Endothelial cell of umbilical vein (primary cell): ENCODE measurements around the gene MINDY4. TPM values are rescaled to one million over a fixed set of nuclear protein-coding genes. Genes with fewer than 3 reads are reported as not detected.

Experiments used
- BruUV-seq: library from RNA; stranded (reverse); fragments of 400-500 nt; replicated peaks from 2 replicates; lab custom pipeline; 2021; lab: Mats Ljungman, UMichigan
- CTCF ChIA-PET: fragments of 300-600, 350-600 bp; sonication (Branson Sonifier 250); formaldehyde crosslinking; loops from one replicate; lab custom pipeline; 2021; ENCODE audit warnings: antibody characterized with exemption, inconsistent platforms; lab: Charles Lee
- POLR2A ChIA-PET: fragments of 300-600, 350-600 bp; sonication (Branson Sonifier 250); formaldehyde crosslinking; loops from one replicate; lab custom pipeline; 2021; ENCODE audit warnings: antibody characterized with exemption, inconsistent platforms; lab: Charles Lee
- DNase-seq: peaks from one replicate; pipeline ENCODE4 v3.0.0-alpha.2; 2011; ENCODE audit warnings: low read depth, low spot score
- FAIRE-seq: peaks from 2 replicates; lab custom pipeline; 2011; peaks lifted over from hg19 to GRCh38; lab: Jason Lieb, UNC
- H2AFZ ChIP-seq: 2 replicates; pipeline ENCODE4 v1.6.0; 2012; ENCODE audit warnings: low read depth, low read length, control low read depth, inconsistent platforms
- H3K27ac ChIP-seq: 2 replicates; pipeline ENCODE4 v1.5.1; 2011; ENCODE audit warnings: low read depth, mild to moderate bottlenecking, control low read depth, low read length, moderate library complexity; ENCODE audit not compliant: insufficient read depth
- H3K27me3 ChIP-seq, 2 experiments: 2 replicates each; pipeline versions ENCODE4 v1.6.0 to v1.6.1; 2011; ENCODE audit warnings: low read length in 2 of 2, mixed read lengths in 1 of 2; ENCODE audit not compliant: control insufficient read depth in 2 of 2, insufficient read depth in 2 of 2
- H3K36me3 ChIP-seq, 2 experiments: 2 replicates in 1 of 2; 3 replicates in 1 of 2; pipeline ENCODE4 v1.5.1; 2011; ENCODE audit warnings: low read length in 2 of 2, mild to moderate bottlenecking in 1 of 2, moderate library complexity in 1 of 2; ENCODE audit not compliant: control insufficient read depth in 2 of 2, insufficient read depth in 2 of 2; ENCODE audit errors: extremely low read depth in 1 of 2
- H3K4me1 ChIP-seq: 3 replicates; pipeline ENCODE4 v1.5.1; 2011; ENCODE audit warnings: mild to moderate bottlenecking, low read length; ENCODE audit not compliant: control insufficient read depth, insufficient read depth; ENCODE audit errors: extremely low read depth
- H3K4me2 ChIP-seq: 2 replicates; pipeline ENCODE4 v1.6.1; 2011; ENCODE audit warnings: low read length, control low read depth, mixed read lengths; ENCODE audit not compliant: insufficient read depth
- H3K4me3 ChIP-seq, 3 experiments: fragments of 200-600 bp in 1 of 3; sonication (generic), shearing (Covaris generic) in 1 of 3; replicated peaks in 1 of 3; 2 replicates each; pipeline ENCODE4 v1.5.1; 2011 to 2016; ENCODE audit warnings: control low read depth in 3 of 3, low read length in 3 of 3, mild to moderate bottlenecking in 2 of 3, inconsistent platforms in 1 of 3, low read depth in 1 of 3, moderate library complexity in 1 of 3; ENCODE audit not compliant: insufficient read depth in 1 of 3
- H3K79me2 ChIP-seq: 2 replicates; pipeline ENCODE4 v1.6.0; 2012; ENCODE audit warnings: low read length, inconsistent platforms; ENCODE audit not compliant: control insufficient read depth, insufficient read depth
- H3K9ac ChIP-seq: replicated peaks from 2 replicates; pipeline ENCODE3; 2011; ENCODE audit warnings: low read length, control low read depth; ENCODE audit not compliant: insufficient read depth; ENCODE audit errors: extremely low read depth
- H3K9me1 ChIP-seq: replicated peaks from 3 replicates; pipeline ENCODE4 v1.6.0; 2011; ENCODE audit warnings: mild to moderate bottlenecking, low read length; ENCODE audit not compliant: control insufficient read depth, insufficient read depth; ENCODE audit errors: extremely low read depth
- H3K9me3 ChIP-seq: replicated peaks from 2 replicates; pipeline ENCODE4 v1.5.1; 2012; ENCODE audit warnings: low read length, inconsistent platforms; ENCODE audit not compliant: control insufficient read depth, insufficient read depth
- H4K20me1 ChIP-seq: replicated peaks from 2 replicates; pipeline ENCODE3; 2011; ENCODE audit warnings: mild to moderate bottlenecking, low read length; ENCODE audit not compliant: control insufficient read depth, insufficient read depth; ENCODE audit errors: extremely low read depth
- EZH2 ChIP-seq: IDR thresholded peaks from 2 replicates; pipeline ENCODE4 v1.6.1; 2012; ENCODE audit warnings: borderline replicate concordance, low read depth, mild to moderate bottlenecking, moderate library complexity, low read length, inconsistent platforms; ENCODE audit not compliant: severe bottlenecking
- FOS ChIP-seq: IDR thresholded peaks from 2 replicates; pipeline ENCODE4 v1.6.1; 2011; ENCODE audit warnings: mild to moderate bottlenecking, low read length, moderate library complexity, borderline replicate concordance; ENCODE audit not compliant: insufficient read depth
- GATA2 ChIP-seq: IDR thresholded peaks from 2 replicates; pipeline ENCODE4 v1.7.0; 2011; ENCODE audit warnings: low read depth, mild to moderate bottlenecking, moderate library complexity, mixed read lengths, low read length; ENCODE audit not compliant: insufficient read length, insufficient read depth
- JUN ChIP-seq: IDR thresholded peaks from 2 replicates; pipeline ENCODE4 v1.6.1; 2011; ENCODE audit warnings: borderline replicate concordance, low read depth; ENCODE audit not compliant: insufficient read length, insufficient read depth
- MYC ChIP-seq: IDR thresholded peaks from one replicate; pipeline ENCODE4 v1.6.1; 2011; ENCODE audit warnings: mild to moderate bottlenecking, low read depth, low read length
- POLR2A ChIP-seq: IDR thresholded peaks from 2 replicates; pipeline ENCODE4 v1.6.1; 2012; ENCODE audit warnings: low read depth, mild to moderate bottlenecking, control low read depth, low read length
- POLR2AphosphoS5 ChIP-seq: IDR thresholded peaks from 2 replicates; pipeline ENCODE4 v1.6.1; 2012; ENCODE audit warnings: low read depth, mild to moderate bottlenecking, control low read depth, low read length, moderate library complexity; ENCODE audit not compliant: insufficient read depth
- dilution Hi-C: fragments of 300-500 bp; cut with MboI; formaldehyde crosslinking; loops from one replicate; pipeline ENCODE4 v1.15.0; 2019; ENCODE audit warnings: low sequenced_read_pairs; ENCODE audit not compliant: extremely low pct_ligation_motif_present
- intact Hi-C: fragments of 100-400 bp; cut with micrococcal nuclease; formaldehyde crosslinking; loops from one replicate; pipeline ENCODE4 v1.10.0; 2022
- polyA plus RNA-seq, 4 experiments: library from polyadenylated mRNA; depleted of rRNA in 3 of 4; stranded (reverse) in 3 of 4; unstranded in 1 of 4; fragments of >200 nt; gene quantifications; 2 replicates each; pipeline versions ENCODE4 v1.2.1 to v1.2.3, GENCODE V29; 2011 to 2012; ENCODE audit warnings: missing spikeins in 1 of 4
- total RNA-seq: library from RNA; stranded (reverse); gene quantifications from 2 replicates; pipeline ENCODE4 v1.2.3, GENCODE V29; 2021
- TF ChIP-seq, protein P1 (sequence below), 2 donors: IDR thresholded peaks; 1 replicate in 1 of 2; 2 replicates in 1 of 2; pipeline ENCODE4 v1.5.1; 2011; ENCODE audit warnings: low read length in 2 of 2, mild to moderate bottlenecking in 2 of 2, moderate library complexity in 2 of 2, control low read depth in 1 of 2, inconsistent platforms in 1 of 2, low read depth in 1 of 2; ENCODE audit not compliant: insufficient read depth in 1 of 2; ENCODE audit errors: extremely low read depth in 1 of 2
- TF ChIP-seq, protein P2 (sequence below): IDR thresholded peaks from 2 replicates; pipeline ENCODE4 v1.6.1; 2011; ENCODE audit not compliant: insufficient read depth, insufficient read length

The MINDY4 gene
- total and polyA plus RNA-seq, 2 donors (not counting 3 experiments of a cell fraction or from before 2014, with no cell fraction given): 2.2 to 4.7 TPM

DNA sequence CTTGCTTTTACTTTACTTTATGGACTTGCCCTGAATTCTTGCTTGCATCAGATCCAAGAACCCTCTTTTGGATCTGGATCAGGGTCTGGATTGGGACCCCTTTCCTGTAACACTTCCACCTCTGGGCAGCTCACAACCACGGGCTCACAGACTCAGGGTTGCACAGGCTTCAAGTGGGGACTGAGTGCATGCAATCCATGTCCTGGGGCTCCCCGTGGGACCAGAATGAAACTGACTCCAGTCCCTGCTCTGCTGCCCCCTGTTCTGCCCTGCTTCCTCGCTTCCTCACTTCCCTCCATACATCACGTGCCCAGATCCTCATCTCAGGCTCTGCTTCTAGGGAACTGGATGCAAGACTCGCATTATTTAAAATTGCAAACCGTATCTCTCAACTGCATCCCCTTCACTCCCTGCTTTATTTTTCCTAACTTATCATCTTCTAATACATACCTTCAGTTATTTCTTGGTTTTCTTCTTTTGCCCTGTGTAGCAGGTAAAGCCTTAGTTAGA is 42.6 kb upstream of the MINDY4 start:
- Histone ChIP-seq H2AFZ (no peak overlapping the region), H4K20me1 (no peaks in the 10 kb centered on the region), H3K9me1 (no peaks in the 10 kb centered on the region), H3K9ac (no peak overlapping the region), H3K4me1 (no peaks in the 10 kb centered on the region), H3K79me2 (no peaks in the 10 kb centered on the region), H3K4me3 (no peak overlapping the region), H3K27ac (no peak overlapping the region), H3K36me3 (no peaks in the 10 kb centered on the region), H3K27me3 (peaks cover 7 to 15% of the 10 kb centered on the region in 2 experiments), H3K9me3 (no peaks in the 10 kb centered on the region), H3K4me2 (no peak overlapping the region)
- DNase-seq (no peak), FAIRE-seq (no peak)
- no TSS peak for BruUV-seq
- POLR2A ChIA-PET: no interaction called here
- dilution Hi-C loops: no loop called here
- CTCF ChIA-PET: no interaction called here
- intact Hi-C loops: no loop called here
- TF ChIP-seq FOS (no peak), POLR2AphosphoS5 (no peak), JUN (no peak), EZH2 (no peak), MYC (no peak), GATA2 (no peak), POLR2A (no peak)
- TF ChIP-seq, protein P1, sequence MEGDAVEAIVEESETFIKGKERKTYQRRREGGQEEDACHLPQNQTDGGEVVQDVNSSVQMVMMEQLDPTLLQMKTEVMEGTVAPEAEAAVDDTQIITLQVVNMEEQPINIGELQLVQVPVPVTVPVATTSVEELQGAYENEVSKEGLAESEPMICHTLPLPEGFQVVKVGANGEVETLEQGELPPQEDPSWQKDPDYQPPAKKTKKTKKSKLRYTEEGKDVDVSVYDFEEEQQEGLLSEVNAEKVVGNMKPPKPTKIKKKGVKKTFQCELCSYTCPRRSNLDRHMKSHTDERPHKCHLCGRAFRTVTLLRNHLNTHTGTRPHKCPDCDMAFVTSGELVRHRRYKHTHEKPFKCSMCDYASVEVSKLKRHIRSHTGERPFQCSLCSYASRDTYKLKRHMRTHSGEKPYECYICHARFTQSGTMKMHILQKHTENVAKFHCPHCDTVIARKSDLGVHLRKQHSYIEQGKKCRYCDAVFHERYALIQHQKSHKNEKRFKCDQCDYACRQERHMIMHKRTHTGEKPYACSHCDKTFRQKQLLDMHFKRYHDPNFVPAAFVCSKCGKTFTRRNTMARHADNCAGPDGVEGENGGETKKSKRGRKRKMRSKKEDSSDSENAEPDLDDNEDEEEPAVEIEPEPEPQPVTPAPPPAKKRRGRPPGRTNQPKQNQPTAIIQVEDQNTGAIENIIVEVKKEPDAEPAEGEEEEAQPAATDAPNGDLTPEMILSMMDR (IDR thresholded peaks at IDR 0.05; ENCODE audit: extremely low read depth in 1 of 2, insufficient read depth in 1 of 2, low read depth in 1 of 2, low read length in 2 of 2): no peak
- TF ChIP-seq, protein P2, sequence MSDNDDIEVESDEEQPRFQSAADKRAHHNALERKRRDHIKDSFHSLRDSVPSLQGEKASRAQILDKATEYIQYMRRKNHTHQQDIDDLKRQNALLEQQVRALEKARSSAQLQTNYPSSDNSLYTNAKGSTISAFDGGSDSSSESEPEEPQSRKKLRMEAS: no peak
